ENCODE measurements around the gene REG3A.
A peak's percentile ranks its signal among the peaks of the same experiment; 100 is the strongest.

REG3A gene

GRCh38 chr2:79159653-79160052 is at the start of gene REG3A:
REG3A (minus strand) TSS chr2:79159753; CDS start chr2:79159405, 348 bp downstream.
- FAIRE-seq (no peak), DNase-seq (ENCODE audit: low spot score) (no peak)

DNA sequence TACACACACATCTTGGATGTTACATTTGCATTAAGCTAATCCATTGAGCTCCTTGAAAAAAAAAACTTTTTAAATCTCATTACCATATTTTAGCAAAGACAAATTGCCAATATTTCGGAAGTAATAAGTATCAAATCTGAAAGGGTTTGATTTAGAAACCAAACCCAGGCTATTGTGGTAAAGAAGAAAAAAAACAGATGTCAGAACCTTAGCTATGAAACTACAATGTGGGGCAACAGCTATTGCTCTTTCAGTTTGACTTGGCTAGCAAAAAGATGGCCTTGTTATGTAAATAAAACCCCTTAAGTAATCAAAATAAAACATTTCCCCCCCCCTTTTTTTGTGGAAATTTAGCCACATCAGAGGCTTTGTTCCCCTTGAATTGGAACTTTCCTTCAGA is 41.2 kb upstream of the REG3A start:
- FAIRE-seq (no peak), DNase-seq (ENCODE audit: low spot score) (no peak)

DNA sequence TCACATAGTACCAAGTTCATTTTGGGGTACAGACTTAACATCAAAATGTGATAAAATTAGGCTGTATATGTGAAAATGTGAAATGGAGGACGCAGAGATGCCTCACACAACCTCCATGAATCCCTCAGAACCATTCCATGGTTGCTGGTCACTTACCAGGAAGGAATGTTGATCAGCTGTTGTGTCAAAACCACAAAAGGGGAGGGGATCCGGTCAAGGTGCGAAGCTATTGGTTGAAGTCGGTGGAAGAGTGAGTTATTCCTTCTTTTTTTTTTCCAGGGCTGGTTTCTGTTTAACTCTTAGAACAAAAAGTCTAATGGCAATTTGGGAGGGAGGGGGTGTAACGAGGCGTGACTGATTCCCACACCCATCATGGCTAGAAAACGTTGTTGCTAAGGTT is 32.3 kb upstream of the REG3A start:
- FAIRE-seq, result no peak
- DNase-seq (ENCODE audit: low spot score), result no peak

GRCh38 chr2:79191081-79191480 is 31.5 kb upstream of the REG3A start:
- DNase-seq (ENCODE audit: low spot score), result no peak
- peak; percentile 32 for FAIRE-seq

DNA sequence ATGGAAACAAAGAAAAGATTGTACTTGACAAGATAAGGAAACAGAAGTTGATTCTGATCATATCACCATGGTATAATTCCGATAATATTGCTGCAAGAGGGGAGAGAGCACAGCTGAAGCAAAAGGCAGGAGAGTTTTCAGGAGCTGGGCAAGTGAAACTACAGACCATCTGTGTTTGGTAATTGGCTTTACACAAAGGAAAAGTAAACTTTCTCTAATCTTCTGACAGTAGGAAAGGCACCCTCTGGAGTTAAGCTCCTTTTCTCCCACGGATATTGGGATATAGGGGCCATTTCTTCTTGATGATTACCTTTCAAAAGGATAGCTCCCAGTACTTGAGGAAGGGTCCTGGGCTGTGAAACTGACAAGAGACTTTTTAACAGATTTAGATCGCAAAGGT is 29.9 kb upstream of the REG3A start:
- no peak for DNase-seq (ENCODE audit: low spot score)
- no peak for FAIRE-seq

- FAIRE-seq (no peak), DNase-seq (ENCODE audit: low spot score) (no peak)
These were observed 22.1 kb upstream of the REG3A start for GRCh38 chr2:79181617-79182016.

DNA sequence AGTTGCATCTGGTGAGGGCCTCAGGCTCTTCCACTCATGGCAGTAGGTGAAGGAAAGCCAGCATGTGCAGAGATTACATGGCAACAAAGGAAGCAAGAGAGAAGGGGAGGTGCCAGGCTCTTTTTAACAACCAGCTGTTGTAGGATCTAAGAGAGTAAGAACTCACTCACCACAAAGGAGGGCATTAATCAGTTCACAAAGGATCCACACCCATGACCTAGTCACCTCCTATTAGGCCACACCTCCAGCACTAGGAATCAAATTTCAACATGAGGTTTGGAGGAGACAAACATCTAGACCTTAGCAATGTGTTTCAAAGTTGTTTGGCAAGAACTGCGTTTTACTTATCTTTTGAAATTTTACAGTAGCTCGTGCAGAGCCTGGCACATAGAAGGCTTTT is 20.5 kb upstream of the REG3A start:
- FAIRE-seq (no peak), DNase-seq (ENCODE audit: low spot score) (no peak)

DNA sequence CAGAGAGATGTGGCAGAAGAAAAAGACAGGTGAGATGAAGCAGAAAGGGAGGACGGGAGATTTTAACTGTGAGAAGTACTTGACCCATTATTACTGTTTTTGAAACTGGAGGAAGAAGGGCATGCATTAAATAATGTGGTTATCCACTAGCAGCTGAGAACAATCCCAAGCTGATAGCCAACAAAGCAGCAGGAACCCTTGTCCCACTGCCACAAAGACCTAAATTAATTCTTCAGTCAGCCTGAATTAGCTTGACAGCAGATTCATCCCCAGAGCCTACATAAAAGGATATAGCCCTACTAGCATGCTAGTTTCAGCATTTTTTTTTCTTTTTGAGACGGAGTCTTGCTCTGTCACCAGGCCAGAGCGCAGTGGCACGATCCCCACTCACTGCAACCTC is 19.5 kb upstream of the REG3A start:
- FAIRE-seq (no peak), DNase-seq (ENCODE audit: low spot score) (no peak)

- DNase-seq (ENCODE audit: low spot score) (no peak), FAIRE-seq (no peak)
These were observed 18.6 kb upstream of the REG3A start for GRCh38 chr2:79178076-79178674.

GRCh38 chr2:79171348-79171958 is 11.9 kb upstream of the REG3A start:
- FAIRE-seq (no peak), DNase-seq (ENCODE audit: low spot score) (no peak)

DNA sequence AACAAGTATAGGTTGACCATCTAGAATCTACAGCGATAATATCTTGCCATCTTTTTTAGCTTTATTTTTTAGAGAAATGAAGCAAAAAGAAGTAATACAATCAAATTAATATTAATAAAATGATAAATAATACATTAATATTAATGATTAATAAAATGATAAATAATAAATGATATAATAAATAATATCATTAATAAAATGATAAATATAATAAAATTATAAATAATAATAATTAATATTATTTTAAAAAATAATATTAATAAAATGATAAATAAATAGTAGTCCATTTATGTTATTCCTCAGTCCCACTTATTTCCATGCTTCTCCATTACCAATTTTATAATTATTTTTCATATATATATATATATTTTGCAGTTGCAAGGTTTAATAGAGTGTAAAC is 3.2 kb upstream of the REG3A start:
- no peak for DNase-seq (ENCODE audit: low spot score)
- no peak for FAIRE-seq

DNA sequence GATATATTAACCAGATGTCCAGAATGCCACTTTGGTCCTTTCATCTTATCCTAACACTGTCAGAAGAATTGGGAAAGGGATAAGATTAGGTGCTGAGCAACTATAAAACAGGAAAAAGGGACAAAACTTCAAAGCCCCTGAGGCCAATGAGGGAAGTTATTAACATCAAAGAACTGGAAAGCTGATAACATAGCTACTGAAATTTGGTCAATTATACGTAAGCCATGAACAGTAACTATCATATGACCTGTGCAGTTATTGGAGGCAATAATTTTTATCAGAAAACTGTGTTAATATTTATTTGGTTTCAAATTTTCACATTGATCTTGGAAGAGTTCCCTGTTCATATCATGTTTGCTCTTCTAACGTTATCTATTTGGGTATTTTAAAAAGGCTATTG is 2.6 kb upstream of the REG3A start:
- DNase-seq (ENCODE audit: low spot score) (no peak), FAIRE-seq (no peak)

GRCh38 chr2:79159030-79159429 is 523 bp downstream of the REG3A start:
- no peak for DNase-seq (ENCODE audit: low spot score)
- peak; percentile 9 for FAIRE-seq

DNA sequence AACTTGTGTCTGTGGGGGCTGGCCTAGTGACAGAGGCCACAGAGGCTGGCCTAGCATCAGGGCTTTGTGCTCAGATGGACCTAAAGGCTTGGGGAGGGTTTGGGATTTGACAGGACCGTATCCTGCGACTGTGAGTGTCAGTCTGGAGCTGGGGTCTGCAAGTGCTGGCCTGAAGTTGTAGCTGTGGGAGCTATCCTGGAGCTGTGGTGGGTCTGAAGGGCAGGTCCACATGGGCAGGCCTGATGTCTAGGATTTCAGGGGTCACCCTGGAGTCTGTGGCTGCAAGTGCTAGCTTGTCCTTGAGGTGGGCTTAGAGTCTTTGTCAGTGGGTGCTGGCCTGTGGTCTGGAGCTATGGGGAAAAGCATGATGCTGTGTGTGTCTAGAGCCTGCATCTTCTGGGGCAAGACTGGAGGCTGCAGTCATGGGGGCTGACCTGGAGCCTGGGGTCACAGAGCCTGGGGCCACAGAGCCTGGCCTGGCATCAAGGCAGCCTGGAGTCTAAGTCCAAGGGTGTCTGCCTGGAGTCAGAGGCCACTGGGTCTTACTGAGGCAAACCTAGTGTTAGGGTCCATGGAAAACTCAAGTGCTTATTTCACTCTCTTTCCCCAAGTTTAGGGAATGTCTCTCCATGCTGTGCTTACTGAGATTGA is 3.6 kb downstream of the REG3A start:
- DNase-seq (ENCODE audit: low spot score) (no peak), FAIRE-seq (no peak)

GRCh38 chr2:79139423-79139822 is 20.1 kb downstream of the REG3A start:
- no peak for DNase-seq (ENCODE audit: low spot score)
- no peak for FAIRE-seq

DNA sequence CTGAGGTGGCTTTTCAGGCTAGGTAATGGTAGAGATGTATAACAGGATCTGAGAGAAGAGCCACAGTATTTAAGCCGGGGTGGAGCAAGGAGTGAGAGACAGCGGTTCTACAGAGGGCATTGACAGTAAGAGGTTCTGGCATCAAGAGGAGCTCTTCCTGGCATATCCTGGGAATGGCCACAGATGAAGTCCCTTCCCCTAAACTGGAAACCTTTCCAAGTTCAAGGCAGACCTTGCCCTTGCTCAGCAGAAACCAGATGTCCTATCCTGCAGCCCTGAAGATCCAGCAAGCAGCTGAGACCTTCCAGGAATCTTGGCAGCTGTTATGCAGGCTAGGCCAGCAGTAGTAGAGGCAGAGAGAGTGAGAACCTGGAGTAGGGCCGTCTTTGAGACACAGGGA is 21.2 kb downstream of the REG3A start:
- DNase-seq (ENCODE audit: low spot score), result no peak
- no peak for FAIRE-seq

GRCh38 chr2:79131687-79132086 is 27.9 kb downstream of the REG3A start:
- DNase-seq (ENCODE audit: low spot score) (no peak), FAIRE-seq (no peak)

DNA sequence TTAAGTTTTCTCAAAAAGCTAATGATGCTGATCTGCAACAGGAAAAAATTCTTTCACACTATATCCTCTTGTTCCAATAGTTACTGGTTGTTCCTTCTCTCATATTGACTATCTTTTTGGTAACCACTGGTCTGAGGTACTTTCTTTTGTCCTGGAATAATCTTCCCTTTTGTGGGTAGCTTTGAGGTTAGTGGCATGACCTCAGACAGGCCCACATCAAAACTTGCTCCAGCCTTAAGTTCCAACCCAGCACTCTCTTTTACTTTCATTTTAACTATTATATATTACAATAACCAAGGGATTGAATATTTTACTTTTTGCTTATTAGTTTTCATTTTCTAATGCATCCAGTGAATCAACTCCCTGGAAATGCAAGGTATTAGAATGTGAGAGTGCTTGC is 29.7 kb downstream of the REG3A start:
- DNase-seq (ENCODE audit: low spot score) (no peak), FAIRE-seq (no peak)

DNA sequence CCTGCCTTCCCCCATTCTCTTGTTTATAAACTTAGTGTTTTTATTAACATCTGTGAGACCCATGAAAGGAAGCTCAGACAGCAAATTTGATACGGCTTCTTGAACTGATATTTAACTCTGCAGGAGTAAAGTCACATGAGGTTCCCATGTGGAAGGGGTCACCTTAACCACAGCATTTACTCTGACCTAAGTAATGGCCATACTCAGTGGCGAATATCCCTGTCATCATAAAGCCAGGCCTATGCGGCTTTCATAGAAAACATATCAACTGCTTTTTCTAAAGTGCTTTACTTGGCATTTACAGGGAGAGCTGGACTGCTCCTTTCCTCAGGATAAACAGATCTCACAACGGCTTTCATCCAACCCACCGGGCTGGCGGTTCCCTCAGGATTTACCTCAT is 30.3 kb downstream of the REG3A start:
- no peak for FAIRE-seq
- no peak for DNase-seq (ENCODE audit: low spot score)

GRCh38 chr2:79128406-79128805 is 31.1 kb downstream of the REG3A start:
- FAIRE-seq, result no peak
- DNase-seq (ENCODE audit: low spot score), result no peak

DNA sequence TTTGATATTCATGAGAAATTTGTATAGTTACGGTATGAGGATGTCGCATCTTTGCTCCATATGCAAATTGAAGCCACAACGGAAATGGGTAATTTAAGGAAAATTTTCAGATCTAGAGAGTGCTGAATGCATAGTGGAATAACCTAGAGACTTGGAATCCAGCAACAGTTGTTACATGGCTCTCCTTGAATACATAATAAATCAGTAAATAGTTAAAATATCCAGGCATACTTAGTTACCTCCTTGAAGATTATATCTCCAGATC is 33.9 kb downstream of the REG3A start:
- DNase-seq (ENCODE audit: low spot score) (no peak), FAIRE-seq (no peak)

DNA sequence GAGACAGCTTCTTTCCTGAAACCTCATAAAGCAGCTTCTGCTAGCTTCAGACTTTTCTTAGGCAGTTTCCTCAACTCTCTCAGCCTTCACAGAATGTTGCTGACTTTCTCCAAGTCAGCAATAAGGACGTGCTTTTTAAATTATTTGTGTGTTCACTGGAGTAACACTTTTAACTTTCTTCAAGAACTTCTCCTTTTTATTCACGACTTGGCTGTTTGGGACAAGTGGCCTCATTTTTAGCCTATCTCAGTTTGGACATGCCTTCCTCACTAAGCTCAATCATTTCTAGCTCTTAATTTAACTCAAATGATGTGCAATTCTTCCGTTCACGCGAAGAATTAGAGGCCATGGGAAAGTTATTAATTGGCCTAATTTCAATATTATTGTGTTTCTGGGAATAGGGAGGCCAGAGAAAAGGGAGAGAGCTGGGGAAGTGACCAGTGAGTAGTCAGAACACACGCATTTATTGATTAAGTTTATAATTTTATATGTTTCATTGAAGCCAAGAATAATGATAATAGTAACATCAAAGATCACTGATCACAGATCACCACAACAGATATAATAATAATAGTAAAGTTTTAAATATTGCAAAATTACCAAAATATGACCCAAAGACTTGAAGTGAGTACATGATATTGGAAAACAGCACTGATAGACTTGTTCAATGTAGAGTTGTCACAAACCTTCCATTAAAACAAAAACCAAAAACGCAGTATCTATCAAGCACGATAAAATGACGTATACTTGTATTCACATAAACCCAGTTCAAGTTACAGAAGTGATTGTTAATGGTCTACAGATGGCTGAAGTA is 34.4 kb downstream of the REG3A start:
- DNase-seq (ENCODE audit: low spot score) (no peak), FAIRE-seq (no peak)

DNA sequence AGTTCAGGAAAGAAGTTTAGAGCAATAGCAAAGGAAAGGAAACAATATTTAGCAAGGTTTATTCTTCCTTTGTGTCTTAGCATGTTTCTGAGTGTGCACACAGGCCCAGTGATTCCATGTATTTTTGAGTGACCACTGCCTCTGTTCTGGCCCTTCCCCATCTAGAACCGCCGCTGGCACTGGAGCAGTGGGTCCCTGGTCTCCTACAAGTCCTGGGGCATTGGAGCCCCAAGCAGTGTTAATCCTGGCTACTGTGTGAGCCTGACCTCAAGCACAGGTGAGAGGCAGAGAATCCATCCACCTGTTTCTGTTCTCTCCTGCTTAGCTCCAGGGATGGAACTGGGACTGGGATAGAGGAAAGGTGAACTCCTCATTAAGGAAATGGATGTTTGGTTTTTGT is 36.9 kb downstream of the REG3A start:
- no peak for FAIRE-seq
- no peak for DNase-seq (ENCODE audit: low spot score)

Measured in urothelium cell line (cell line).